GM23338 (cell line): ENCODE measurements around the gene FAM13A. TPM values are rescaled to one million over a fixed set of nuclear protein-coding genes. Genes with fewer than 3 reads are reported as not detected.

Source experiments
- ATAC-seq: fragments of 200-7000 bp; cut with Tn5 transposase; 3 replicates; pipeline ENCODE4 v1.9.1; 2020
- DNase-seq: peaks from one replicate; pipeline ENCODE4 v3.0.0-alpha.2; 2015; ENCODE audit warnings: low spot score
- H2AFZ ChIP-seq: fragments of 200-600 bp; sonication (generic); 2 replicates; pipeline ENCODE4 v1.8.0; 2016; ENCODE audit warnings: antibody characterized with exemption, mild to moderate bottlenecking, moderate library complexity
- H3F3A ChIP-seq: fragments of 200-600 bp; sonication (generic); replicated peaks from 2 replicates; pipeline ENCODE4 v1.8.0; 2017; ENCODE audit warnings: antibody characterized with exemption, mixed run types, low read depth
- H3K27ac ChIP-seq: fragments of 200-600 bp; sonication (generic); 2 replicates; pipeline ENCODE4 v1.6.1; 2016; ENCODE audit warnings: low read depth
- H3K27me3 ChIP-seq: fragments of 200-600 bp; sonication (generic); 2 replicates; pipeline ENCODE4 v1.8.0; 2016; ENCODE audit warnings: mild to moderate bottlenecking, mixed run types, moderate library complexity; ENCODE audit not compliant: insufficient read depth
- H3K36me3 ChIP-seq: fragments of 200-600 bp; sonication (generic); 2 replicates; pipeline ENCODE4 v1.8.0; 2016; ENCODE audit warnings: mild to moderate bottlenecking; ENCODE audit not compliant: insufficient read depth
- H3K4me1 ChIP-seq: fragments of 200-600 bp; sonication (generic); 2 replicates; pipeline ENCODE4 v1.8.0; 2016; ENCODE audit warnings: mild to moderate bottlenecking, moderate library complexity; ENCODE audit not compliant: insufficient read depth
- H3K4me2 ChIP-seq: fragments of 200-600 bp; sonication (generic); 2 replicates; pipeline ENCODE4 v1.7.1; 2017; ENCODE audit warnings: mixed run types
- H3K4me3 ChIP-seq: fragments of 200-600 bp; sonication (generic); 2 replicates; pipeline ENCODE4 v1.6.1; 2016; ENCODE audit warnings: mixed run types
- H3K79me2 ChIP-seq: fragments of 200-600 bp; sonication (generic); replicated peaks from 2 replicates; pipeline ENCODE4 v1.8.0; 2017; ENCODE audit warnings: mild to moderate bottlenecking; ENCODE audit not compliant: insufficient read depth
- H3K9me2 ChIP-seq: fragments of 200-600 bp; sonication (generic); 2 replicates; pipeline ENCODE4 v1.8.0; 2017; ENCODE audit not compliant: insufficient read depth
- H4K20me1 ChIP-seq: fragments of 200-600 bp; sonication (generic); replicated peaks from 2 replicates; pipeline ENCODE4 v1.8.0; 2017; ENCODE audit warnings: mild to moderate bottlenecking; ENCODE audit not compliant: insufficient read depth
- H3K27ac Mint-ChIP-seq: 2 replicates; pipeline ENCODE4 v1.8.0; 2020; ENCODE audit warnings: inconsistent platforms, mild to moderate bottlenecking, moderate library complexity, mixed read lengths
- H3K27me3 Mint-ChIP-seq: 3 replicates; pipeline ENCODE4 v1.8.0; 2022; ENCODE audit warnings: low read depth, mild to moderate bottlenecking, moderate library complexity, mixed read lengths, inconsistent platforms; ENCODE audit not compliant: insufficient read depth, poor library complexity
- H3K36me3 Mint-ChIP-seq: 3 replicates; pipeline ENCODE4 v1.8.0; 2021; ENCODE audit warnings: low read depth, mild to moderate bottlenecking, inconsistent platforms, moderate library complexity, mixed read lengths
- H3K4me1 Mint-ChIP-seq: 3 replicates; pipeline ENCODE4 v1.8.0; 2020; ENCODE audit warnings: mild to moderate bottlenecking, inconsistent platforms, mixed read lengths
- H3K4me3 Mint-ChIP-seq: 3 replicates; pipeline ENCODE4 v1.8.0; 2021; ENCODE audit warnings: moderate library complexity, mild to moderate bottlenecking, inconsistent platforms, mixed read lengths
- H3K9me3 Mint-ChIP-seq: 3 replicates; pipeline ENCODE4 v1.8.0; 2020; ENCODE audit warnings: moderate library complexity, mild to moderate bottlenecking, inconsistent platforms, mixed read lengths
- CREB1 ChIP-seq: fragments of 250-450 bp; sonication (Bioruptor Pico); IDR thresholded peaks from 2 replicates; pipeline ENCODE4 v1.5.0; 2020; ENCODE audit warnings: low read depth, mild to moderate bottlenecking, moderate library complexity
- CTCF ChIP-seq, 2 experiments: fragments of 200-600 bp in 1 of 2; sonication (generic) in 1 of 2; conservative IDR thresholded peaks; 2 replicates each; pipeline versions ENCODE4 v1.5.1 to v1.6.1; 2016 to 2017; ENCODE audit warnings: antibody characterized with exemption in 2 of 2, low read depth in 2 of 2, mild to moderate bottlenecking in 2 of 2, moderate library complexity in 1 of 2
- EZH2 ChIP-seq: fragments of 200-600 bp; sonication (generic); IDR thresholded peaks from one replicate; pipeline ENCODE4 v1.8.0; 2017; ENCODE audit warnings: antibody characterized with exemption, mild to moderate bottlenecking, low read depth; ENCODE audit not compliant: unreplicated experiment
- EZH2phosphoT487 ChIP-seq: fragments of 200-600 bp; sonication (generic); IDR thresholded peaks from one replicate; pipeline ENCODE4 v1.8.1; 2018; ENCODE audit warnings: antibody characterized with exemption; ENCODE audit not compliant: unreplicated experiment
- JUNB ChIP-seq: IDR thresholded peaks from one replicate; pipeline ENCODE4 v1.6.1; 2016; ENCODE audit warnings: antibody characterized with exemption; ENCODE audit not compliant: unreplicated experiment
- NANOG ChIP-seq: IDR thresholded peaks from 2 replicates; pipeline ENCODE4 v1.6.1; 2016; ENCODE audit warnings: antibody characterized with exemption, borderline replicate concordance
- POLR2AphosphoS5 ChIP-seq: IDR thresholded peaks from 2 replicates; pipeline ENCODE4 v1.6.1; 2016; ENCODE audit warnings: antibody characterized with exemption, low read depth
- REST ChIP-seq: IDR thresholded peaks from one replicate; pipeline ENCODE4 v1.6.1; 2018; ENCODE audit warnings: antibody characterized with exemption; ENCODE audit not compliant: unreplicated experiment
- ZNF114 ChIP-seq: fragments of 250-450 bp; sonication (Bioruptor Pico); IDR thresholded peaks from 2 replicates; pipeline ENCODE4 v1.5.0; 2020; ENCODE audit warnings: mild to moderate bottlenecking, moderate library complexity
- ZNF331 ChIP-seq: fragments of 250-450 bp; sonication (Bioruptor Pico); IDR thresholded peaks from 2 replicates; pipeline ENCODE4 v1.5.0; 2020; ENCODE audit warnings: low read depth, mild to moderate bottlenecking, moderate library complexity
- polyA plus RNA-seq: library from polyadenylated mRNA; unstranded; fragments of >200 nt; fragmentation: Nextera tagmentation; extraction: Ambion mirVana; gene quantifications from 2 replicates; pipeline ENCODE4 v1.2.1, GENCODE V29; 2016
- total RNA-seq: library from RNA; depleted of rRNA; stranded (reverse); fragments of >200 nt; shearing (Covaris generic); gene quantifications from 2 replicates; pipeline ENCODE4 v1.2.3, GENCODE V29; 2014

Gene FAM13A
- total and polyA plus RNA-seq, 2 experiments from 2014 or later = 13.9 to 28.4 TPM

GRCh38 chr4:88976775-88977035, 80.3 kb downstream of the FAM13A start:
- Histone ChIP-seq H3K9me2 (no peaks in the 10 kb centered on the region), H3F3A (no peaks in the 10 kb centered on the region), H3K27me3 (no peaks in the 10 kb centered on the region), H3K4me3 (no peak overlapping the region), H3K4me2 (no peak overlapping the region), H3K4me1 (peaks cover 11% of the 10 kb centered on the region), H3K79me2 (no peaks in the 10 kb centered on the region), H3K27ac (no peak overlapping the region), H3K36me3 (no peaks in the 10 kb centered on the region), H4K20me1 (no peaks in the 10 kb centered on the region), H2AFZ (no peak overlapping the region)
- H3K9me3 Mint-ChIP-seq = no peaks in the 10 kb centered on the region
- TF ChIP-seq ZNF114 (CRISPR knock-in tag) = no peak
- peaks cover 6% of the 10 kb centered on the region; the same call in 2 of the 3 replicates for H3K4me1 Mint-ChIP-seq
- ATAC-seq (no peak), DNase-seq (no peak)
- H3K27me3 Mint-ChIP-seq = no peaks in the 10 kb centered on the region
- H3K27ac Mint-ChIP-seq = no peak overlapping the region
- H3K36me3 Mint-ChIP-seq = no peaks in the 10 kb centered on the region
- no peak overlapping the region for H3K4me3 Mint-ChIP-seq

- Mint-ChIP-seq H3K4me1 (peaks cover 6% of the 10 kb centered on the region; the same call in 2 of the 3 replicates), H3K36me3 (no peaks in the 10 kb centered on the region), H3K27me3 (no peaks in the 10 kb centered on the region), H3K4me3 (no peak overlapping the region), H3K9me3 (no peaks in the 10 kb centered on the region), H3K27ac (no peak overlapping the region)
- H3F3A ChIP-seq = no peaks in the 10 kb centered on the region
- H3K27me3 ChIP-seq = no peaks in the 10 kb centered on the region
- no peaks in the 10 kb centered on the region for H3K36me3 ChIP-seq
- H3K4me1 ChIP-seq = peaks cover 11% of the 10 kb centered on the region
- no peak overlapping the region for H3K4me3 ChIP-seq
- no peak for DNase-seq
- no peak for ATAC-seq
- H3K9me2 ChIP-seq = no peaks in the 10 kb centered on the region
- no peaks in the 10 kb centered on the region for H3K79me2 ChIP-seq
- H2AFZ ChIP-seq = no peak overlapping the region
- H3K4me2 ChIP-seq = no peak overlapping the region
- H4K20me1 ChIP-seq = no peaks in the 10 kb centered on the region
- no peak overlapping the region for H3K27ac ChIP-seq
- TF ChIP-seq JUNB (no peak), EZH2phosphoT487 (no peak), REST (no peak), ZNF331 (no peak), CREB1 (CRISPR knock-in tag) (no peak), EZH2 (no peak), CTCF (conservative IDR thresholded peaks at IDR 0.05; ENCODE audit: low read depth in 2 of 2) (no peak), POLR2AphosphoS5 (no peak), NANOG (no peak)
Observed at GRCh38 chr4:88975958-88976774, 80.8 kb downstream of the FAM13A start.
